GM18861 (cell line): Measurements from ENCODE around the gene NOS2.
"Not testable (repeated sequence)": the region's sequence is repeated elsewhere in the genome, so short reads cannot be mapped to it uniquely, and the experiment has no call there.

Experiments
- ATAC-seq: cut with Tn5 transposase; IDR thresholded peaks from one replicate; pipeline ENCODE4 v1.9.1; 2021; ENCODE audit not compliant: unreplicated experiment

Gene NOS2

DNA sequence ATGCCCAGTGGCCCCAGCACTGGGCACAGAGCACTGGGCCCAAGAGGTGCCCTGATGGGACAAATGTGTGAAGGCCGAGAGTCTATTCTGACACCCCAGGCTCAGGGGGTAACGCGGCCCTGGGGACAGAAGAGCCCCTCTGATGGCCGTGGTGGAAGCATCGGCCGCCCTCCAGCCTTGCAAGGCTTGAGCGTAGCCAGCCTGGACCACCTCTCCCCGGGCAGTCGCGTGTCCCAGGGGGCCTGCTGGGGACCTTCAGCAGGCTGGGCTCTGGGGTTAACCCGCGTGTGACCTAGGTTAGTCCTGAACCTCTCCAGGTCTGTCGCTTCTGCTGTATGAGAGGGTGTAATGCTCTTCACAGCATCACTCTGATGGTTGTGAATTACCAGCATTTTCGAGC is 40.8 kb downstream of the NOS2 start:
- ATAC-seq = no peak

DNA sequence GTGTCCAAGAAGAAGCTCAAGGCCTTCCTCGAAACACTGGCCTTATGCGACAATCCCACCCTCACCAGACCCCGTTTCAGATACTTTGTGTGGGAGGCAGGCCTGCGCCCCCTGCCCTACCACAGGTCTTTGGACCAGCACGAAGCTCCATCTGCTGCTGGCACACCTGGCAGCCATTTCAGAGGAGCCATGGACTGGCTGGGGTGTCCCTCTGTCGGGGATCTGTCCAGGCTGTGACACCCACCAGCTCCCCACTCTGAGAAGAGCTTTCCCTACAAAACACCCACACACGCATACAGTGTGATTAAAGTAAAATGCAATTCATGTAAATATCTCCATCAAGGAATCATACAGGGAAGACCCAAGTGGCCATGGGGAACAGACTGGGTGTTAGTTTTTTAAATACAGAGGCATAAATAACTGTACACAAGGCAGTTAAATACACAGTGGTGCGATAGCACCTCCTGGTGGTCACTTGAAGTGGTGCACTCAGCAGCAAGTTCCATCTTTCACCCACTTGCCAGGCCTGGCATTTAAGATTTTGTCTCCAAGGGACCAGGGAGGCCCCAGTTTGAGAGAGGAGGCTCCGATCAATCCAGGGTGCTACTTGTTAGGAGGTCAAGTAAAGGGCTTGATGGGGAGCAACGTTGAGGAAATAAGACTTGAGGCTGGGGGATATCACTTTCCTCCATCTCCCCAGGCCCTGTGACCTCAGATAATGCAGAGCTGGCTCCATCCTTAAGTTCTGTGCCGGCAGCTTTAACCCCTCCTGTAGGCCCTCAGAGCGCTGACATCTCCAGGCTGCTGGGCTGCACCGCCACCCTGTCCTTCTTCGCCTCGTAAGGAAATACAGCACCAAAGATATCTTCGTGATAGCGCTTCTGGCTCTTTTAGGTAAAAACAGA is 43.6 kb downstream of the NOS2 start:
- no peak for ATAC-seq

DNA sequence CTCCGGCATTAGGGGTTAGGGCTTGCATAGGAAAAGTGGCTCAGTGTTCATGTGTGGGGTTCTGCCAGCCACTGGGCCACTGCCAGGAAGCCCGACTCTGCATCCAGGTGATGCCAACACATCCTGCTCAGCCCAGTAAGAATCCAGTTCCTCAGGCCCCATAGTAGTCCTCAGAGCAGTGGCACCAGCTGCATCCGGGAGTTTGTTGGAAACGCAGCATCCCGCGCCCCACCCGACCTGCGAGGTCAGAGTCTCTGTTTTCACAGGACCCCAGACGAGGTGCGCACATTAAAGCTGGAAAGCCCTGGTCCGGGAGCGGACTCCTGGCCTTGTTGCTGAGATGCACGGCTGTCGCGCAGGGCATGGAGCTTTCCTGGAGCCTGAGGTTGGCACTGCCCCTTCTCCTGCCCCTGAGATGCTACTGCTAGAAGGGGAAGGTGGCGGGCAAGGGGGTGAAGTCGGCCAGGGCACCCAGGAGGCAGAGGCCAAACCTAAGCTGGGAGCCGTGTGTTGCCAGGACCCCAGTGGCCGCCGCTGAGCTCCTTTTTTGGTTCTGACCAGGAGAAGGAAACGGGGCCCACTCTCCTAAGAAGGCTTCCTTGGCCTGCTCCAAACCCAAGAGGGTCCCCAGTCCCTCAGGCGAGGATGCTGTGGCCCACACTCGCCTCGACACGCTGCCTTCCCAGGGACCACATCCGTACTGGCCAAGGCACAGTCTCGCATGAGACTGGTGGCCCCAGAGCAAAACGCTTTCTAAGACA is 44.4 kb downstream of the NOS2 start:
- ATAC-seq = no peak

DNA sequence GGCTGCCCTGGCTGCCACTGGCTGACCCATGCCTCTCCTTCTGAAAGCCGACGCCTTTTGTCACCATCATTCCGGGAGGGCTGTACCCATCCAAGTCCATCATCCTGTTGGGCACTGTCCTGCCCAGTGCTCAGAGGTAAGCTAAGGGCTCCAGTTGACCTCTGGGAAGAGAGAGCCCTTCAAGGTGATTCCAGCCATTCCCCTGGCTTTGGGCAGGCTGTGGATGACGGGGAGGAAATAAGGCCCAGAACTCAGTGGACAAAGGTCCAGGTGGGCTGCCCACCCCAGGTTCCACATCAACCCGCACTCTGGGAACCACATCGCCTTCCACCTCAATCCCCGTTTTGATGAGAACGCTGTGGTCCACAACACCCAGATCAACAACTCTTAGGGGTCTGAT is 45.8 kb downstream of the NOS2 start:
- ATAC-seq = no peak

DNA sequence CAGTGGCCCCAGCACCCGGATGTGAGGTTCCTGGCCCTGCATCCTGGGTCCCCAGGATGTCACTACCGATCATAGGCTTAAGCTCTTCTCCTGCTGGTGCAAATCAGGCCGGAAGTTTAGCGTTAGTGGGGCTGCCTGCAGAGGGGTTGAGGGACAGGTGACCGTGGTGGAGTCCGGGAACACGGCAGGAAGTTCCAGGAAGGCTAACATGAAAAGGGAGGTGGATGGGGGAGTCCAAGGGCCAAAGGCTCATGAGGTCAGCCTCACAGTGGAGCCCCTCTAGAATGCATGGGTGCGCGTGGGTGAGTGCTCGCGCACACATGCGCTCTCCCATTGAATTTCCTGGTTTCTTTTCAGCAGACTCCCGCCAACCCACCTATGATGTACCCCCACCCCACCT is 46.6 kb downstream of the NOS2 start:
- ATAC-seq = not testable (repeated sequence)

DNA sequence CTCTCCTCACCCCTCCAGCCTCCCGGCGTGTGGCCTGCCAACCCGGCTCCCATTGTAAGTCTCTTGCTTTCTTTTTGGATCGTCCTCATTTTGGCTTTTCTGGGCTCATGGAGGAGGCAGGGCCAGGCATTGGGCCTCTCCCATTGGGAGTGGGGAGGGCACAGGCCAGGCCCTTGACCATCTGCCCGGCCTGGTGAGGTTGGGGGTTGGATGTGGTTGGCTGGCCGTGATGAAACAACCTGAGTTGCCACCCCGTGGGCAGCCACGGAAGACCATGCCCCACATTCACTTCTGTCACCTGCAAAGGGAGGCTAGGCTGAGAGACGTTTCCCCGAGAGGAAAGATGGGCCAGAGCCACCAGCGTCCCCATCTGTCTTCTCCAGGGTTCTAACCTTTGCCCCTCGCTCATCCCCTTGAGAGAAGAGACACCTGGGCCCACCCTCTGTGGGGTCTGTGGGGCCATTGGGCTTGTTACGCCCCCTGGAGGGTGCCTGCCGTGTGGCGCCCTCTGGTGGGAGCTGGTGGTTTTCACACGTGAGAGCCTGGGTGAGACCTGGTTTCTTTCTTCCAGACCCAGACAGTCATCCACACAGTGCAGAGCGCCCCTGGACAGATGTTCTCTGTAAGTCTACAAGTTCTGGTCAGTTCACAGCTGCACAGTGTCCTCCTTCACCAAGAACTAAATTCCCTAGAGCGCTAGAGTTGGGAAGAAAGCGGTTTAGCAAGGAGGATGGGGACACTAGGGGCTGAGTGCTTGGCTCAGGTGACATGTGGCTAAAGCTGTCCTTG is 47.3 kb downstream of the NOS2 start:
- not testable (repeated sequence) for ATAC-seq

DNA sequence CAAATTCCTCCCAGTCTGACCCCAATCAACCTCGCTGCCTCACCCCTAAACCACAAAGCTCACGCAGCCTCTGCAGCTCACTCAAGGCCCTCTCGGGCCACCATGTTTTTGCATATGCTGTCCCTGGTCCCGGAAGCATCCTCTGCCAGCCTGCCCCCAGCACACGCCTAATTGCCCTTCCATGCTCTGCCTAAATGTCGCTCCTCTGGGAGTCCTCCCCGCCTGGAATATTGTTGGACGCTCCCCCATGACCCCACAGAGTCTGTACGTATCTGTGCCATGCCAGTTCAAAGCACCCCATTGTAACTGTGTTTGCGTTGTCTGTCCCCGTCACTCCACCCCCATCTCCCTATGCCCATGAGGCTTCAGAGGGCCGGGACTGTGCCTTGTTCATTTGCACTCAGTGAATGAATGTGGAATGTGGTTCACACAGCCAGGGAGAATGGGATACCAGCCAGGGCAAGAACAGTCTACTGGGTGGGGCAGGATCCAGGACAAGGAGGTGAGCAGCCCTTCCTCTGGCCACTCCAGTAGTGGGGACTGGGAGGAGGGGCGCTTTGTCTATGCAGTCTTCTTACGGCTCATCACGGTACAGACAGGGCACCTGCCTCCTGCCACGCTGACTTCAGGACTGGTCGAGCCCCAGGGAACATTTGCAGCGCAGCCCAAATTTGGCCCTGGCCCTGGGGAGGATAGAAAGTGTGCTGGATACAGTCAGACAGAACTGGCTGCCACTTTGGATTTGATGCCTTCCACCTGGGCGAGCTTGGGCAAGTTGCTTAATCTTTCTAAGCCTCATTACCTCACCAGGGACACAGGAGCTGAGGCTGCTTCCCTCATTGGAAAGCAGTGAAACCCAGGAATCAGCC is 48.5 kb downstream of the NOS2 start:
- no peak for ATAC-seq

DNA sequence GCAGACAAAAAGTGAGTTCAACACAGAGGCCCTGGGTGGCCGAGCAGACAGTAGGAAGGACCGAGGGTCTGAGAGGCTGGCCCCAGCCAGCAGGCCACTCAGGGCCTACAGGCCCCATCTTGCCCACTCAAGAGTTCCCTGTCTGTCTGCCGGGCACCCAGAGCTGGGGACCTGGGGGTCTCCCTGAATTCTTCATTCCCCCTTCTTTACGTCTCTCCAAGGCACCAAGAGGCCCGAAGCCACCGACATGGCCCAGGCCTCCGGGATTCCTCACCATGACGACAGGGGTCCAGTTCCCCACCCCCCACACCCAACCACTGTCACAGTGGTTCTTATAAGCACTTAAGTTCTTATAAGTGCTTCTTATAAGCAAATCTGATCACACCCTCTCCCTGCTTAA is 49.2 kb downstream of the NOS2 start:
- no peak for ATAC-seq

DNA sequence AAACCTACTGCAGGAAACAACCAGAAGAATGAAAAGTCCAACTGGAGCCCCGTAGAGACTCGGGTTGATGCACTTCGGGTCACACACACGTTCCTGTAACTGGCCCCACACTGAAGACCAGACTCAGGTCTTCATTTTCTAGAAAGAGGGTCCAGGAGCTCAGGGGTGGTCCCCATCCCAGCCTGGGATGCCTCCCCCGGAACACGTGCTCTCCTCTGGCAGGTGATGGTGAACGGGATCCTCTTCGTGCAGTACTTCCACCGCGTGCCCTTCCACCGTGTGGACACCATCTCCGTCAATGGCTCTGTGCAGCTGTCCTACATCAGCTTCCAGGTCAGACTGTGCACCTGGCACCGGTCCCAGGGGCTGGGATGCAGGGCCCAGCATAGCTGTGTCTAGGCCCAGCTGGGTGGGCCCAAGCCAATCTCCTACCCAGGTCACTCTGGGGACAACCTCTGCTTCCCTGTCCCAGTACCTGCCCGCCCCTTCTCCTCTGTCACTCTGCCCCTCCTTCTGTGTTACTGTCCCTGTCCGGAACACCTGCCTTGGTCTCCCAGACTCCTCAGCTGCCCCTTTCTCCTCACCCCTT is 50.7 kb downstream of the NOS2 start:
- ATAC-seq = not testable (repeated sequence)

DNA sequence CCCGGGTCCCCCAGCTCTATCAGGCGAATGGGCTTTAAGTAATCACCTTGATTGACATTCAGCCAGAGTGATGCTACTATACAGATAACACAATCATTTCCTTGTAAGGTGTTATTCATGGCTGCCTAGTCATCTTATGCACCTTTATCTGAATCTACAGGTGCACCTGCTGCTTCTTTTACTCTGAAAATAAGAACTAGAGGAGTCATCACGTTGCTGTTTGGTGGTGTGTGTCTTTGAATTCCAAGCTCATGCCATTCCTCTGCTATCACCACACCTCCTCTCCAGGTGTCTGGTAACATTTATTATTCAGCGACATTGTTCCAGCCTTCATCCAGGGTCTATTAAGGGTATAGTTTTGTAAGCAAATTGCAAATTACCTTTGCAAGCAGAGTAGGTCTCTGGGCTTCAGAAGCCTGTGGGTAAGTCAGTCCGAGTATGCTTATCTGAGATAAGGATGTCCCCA is 51.9 kb downstream of the NOS2 start:
- no peak for ATAC-seq

DNA sequence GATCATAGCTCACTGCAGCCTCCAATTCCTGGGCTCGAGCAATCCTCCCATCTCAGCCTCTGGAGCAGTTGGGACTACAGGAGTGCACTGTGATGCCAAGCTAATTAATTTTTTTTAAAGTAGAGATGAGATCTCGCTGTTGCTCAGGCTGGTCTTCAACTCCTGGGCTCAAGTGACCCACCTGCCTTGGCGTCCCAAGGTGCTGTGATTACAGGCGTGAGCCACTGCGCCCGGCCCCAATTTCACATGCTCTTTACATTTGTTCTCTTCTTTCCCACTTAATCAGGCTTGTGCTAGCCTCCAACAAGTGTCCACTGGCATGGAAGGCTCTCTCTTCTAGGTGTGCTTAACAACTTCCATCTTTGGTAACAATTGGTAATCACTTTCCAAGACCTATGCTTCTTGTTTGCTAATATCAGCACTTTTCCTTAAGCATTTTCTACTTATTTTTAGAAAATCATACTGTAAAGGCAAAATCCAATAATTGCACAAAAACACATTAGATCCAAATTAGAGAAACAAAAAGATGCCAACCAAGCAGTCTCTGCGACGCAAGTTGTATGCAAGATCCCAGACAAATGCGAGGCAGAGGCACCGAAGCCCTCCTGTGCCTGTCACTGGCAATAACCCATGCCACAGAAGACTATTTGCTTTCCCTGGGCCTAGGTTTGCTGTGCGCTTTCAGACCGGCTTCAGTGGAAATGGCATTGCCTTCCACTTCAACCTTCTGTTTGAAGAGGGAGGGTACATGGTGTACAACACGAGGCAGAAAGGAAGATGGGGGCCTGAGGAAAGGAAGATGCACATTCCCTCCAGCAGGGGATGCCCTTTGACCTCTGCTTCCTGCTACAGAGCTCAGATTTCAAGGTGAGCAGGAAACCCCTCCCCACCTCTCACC is 52.6 kb downstream of the NOS2 start:
- no peak for ATAC-seq

DNA sequence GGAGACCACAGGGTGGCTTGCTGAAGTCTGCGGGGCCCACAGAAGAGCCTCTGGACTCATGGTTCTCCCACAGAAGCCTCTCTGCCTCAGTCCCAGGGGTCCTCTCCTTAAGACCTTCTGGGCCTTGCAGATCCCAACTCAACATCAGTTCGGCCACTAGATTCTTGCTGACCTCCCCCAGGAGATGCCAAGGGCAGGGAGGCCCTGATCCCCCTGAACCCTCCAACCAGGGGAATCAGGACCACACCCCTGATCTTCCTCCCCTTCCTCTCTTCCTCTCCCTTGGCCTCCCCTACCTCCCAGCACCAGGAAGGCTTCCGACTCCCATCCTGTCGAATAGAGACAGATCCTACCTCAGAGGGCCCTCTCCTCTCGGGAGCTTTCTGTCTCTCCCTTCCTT is 53.4 kb downstream of the NOS2 start:
- no peak for ATAC-seq

DNA sequence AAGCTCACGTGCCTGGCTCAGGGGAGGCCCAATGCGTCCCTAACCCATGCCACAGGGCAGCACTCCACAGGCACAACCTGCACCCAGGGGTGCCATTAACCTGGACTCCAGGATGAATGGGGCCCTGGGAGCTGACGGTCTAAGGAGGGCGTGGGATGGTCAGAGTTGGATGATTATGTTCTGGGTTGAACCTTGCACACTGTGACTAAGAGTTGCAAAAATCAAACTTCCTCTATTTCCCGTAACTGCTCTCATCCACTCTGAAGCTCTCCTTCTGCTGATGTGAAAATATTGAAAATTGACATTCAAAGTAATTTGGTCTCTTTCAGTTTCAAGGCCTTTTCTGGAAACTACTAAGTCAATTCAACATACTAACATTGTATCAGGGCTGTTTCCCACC is 54.0 kb downstream of the NOS2 start:
- ATAC-seq = not testable (repeated sequence)

DNA sequence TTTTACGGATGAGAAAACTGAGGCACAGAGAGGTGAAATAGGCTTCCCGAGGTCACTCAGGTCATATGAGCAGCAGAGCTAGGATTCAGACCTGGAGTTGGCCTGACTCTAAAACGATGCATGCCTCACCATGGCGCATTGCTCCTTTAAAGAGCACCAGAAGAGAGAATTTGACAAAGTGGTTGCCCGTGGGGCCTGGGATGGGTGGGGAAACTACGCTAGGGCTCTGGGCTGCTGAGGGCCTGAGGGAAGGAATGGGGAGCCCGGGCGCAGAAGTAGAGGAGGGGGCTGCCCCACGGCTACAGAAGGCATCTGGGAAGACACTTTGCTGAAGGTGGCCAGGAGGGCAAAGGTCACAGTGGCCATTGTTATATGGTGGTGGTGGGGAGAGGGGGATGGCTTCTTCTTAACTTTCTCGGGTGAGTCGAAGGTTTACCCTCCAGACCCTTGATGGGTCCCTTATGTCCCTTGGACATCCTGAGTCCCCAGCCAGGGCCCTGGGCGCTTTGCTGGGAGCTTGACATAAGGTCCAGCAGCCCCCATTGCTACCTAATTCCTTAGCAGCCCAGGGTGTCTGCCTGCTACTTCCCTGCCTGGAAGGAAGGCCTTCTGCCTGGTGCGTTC is 55.0 kb downstream of the NOS2 start:
- not testable (repeated sequence) for ATAC-seq

DNA sequence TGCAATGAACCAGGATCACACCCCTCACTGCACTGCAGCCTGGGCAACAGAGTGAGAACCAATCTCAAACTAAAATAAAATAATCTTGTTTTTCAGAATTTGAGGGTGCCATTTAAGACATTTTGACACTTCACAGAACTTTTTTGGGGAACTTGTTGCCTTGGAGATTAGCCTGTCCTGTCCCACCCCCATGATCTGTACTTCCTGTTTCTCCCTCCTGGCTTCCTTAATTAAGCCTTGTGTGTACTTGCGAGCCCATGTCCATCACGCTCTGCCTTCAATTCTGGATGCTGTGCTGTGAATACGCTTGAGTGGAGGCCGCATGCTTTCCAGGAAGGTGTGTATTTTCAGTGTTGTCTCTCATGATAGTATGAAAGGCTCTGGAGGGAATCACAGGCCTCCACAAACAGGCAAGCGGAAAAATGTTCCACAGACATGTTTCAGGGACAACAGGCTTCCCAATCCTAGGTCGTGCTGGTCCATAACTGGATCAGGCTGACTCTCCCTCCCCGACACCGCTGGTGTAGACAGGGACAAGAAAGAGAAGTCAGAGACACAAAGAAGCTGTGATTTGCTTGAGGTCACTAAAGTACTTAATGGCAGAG is 56.9 kb downstream of the NOS2 start:
- ATAC-seq = no peak

DNA sequence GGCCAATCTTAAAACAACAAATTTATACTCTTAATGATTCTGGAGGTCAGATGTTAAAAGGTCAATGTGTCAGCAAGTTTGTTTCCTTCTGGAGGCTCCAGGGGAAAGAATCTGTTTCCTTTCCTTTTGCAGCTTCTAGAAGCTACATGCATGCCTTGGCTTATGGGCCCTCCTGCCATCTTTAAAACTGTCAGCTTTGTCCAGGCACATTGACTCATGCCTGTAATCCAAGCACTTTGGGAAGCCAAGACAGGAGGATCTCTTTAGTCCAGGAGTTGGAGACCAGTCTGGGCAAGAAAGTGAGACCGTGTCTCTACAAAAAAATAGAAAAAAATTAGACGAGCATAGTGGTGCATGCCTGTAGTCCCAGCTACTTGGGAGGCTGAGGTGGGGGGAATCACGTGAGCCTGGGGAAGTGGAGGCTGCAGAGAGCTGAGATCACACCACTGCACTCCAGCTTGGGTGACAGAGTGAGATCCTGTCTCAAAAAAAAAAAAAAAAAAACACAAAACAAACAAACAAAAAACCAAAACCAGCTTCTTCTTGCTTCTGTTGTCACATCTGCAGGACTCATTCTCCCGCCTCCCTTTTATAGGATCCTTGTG is 58.3 kb downstream of the NOS2 start:
- ATAC-seq = no peak

DNA sequence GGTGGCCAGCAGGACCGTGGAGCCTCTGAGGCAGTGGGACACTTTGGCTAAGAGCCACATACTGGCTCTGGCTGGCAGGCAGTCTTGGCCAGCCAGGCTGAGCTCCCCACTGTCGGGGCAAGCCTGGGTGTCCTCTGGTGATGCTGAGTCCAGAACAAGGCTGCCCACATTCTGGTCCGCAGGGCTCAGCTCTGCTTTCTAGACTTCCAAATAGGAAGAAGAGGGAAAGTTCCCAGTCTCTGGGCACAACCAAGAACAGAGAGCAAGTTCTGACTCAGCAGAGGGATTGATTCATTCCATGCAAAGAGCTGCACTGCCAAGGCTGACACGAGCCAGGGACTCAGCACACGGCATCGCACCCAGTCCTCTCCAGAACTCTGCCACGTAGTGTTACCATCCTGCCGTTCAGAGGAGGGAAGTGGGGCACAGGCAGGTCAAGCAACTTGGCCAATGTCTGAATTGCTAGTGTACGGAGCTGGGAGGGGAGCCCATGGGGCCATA is 58.9 kb downstream of the NOS2 start:
- no peak for ATAC-seq
